HepG2 (cell line): ENCODE data around the gene MRPS31. TPM values are rescaled to one million over a fixed set of nuclear protein-coding genes. Genes with fewer than 3 reads are reported as not detected.

Source experiments
- ATAC-seq: fragments of 200-7000 bp; cut with Tn5 transposase; 3 replicates; pipeline ENCODE4 v1.9.1; 2020; ENCODE audit warnings: mild to moderate bottlenecking, moderate library complexity
- BruUV-seq: library from RNA; stranded (reverse); fragments of 400-500 nt; replicated peaks from 2 replicates; lab custom pipeline; 2021; lab: Mats Ljungman, UMichigan
- CTCF ChIA-PET: fragments of 300-600 bp; formaldehyde crosslinking; extraction: SDS; loops from one replicate; lab custom pipeline; 2021; ENCODE audit warnings: low total read pairs, inconsistent platforms, low intra/inter-chr PET ratio; lab: Yijun Ruan, JAX
- POLR2A ChIA-PET: fragments of 350-600 bp; sonication (Branson Sonifier 250); formaldehyde crosslinking; loops from one replicate; lab custom pipeline; 2020; ENCODE audit warnings: antibody characterized with exemption, inconsistent platforms; lab: Yijun Ruan, JAX
- DNase-seq: peaks from one replicate; pipeline ENCODE4 v3.0.0-alpha.2; 2015; ENCODE audit warnings: low spot score
- FAIRE-seq: peaks from 3 replicates; lab custom pipeline; 2011; peaks lifted over from hg19 to GRCh38; lab: Jason Lieb, UNC
- H2AFZ ChIP-seq: one replicate; pipeline ENCODE4 v1.6.1; 2011; ENCODE audit warnings: low read length, inconsistent platforms
- H3K27ac ChIP-seq: fragments of 300-600 bp; 3 replicates; pipeline ENCODE4 v1.8.0; 2011; ENCODE audit warnings: mixed run types, mild to moderate bottlenecking, mixed read lengths, low read length, inconsistent platforms; ENCODE audit not compliant: insufficient read depth; ENCODE audit errors: extremely low read length
- H3K27me3 ChIP-seq, 2 experiments: fragments of 200-600 bp in 1 of 2; 2 replicates in 1 of 2; 3 replicates in 1 of 2; pipeline versions ENCODE4 v1.6.0 to v1.8.0; 2011; ENCODE audit warnings: low read length in 2 of 2, mild to moderate bottlenecking in 2 of 2, moderate library complexity in 2 of 2, inconsistent platforms in 1 of 2; ENCODE audit not compliant: insufficient read depth in 2 of 2, control insufficient read depth in 1 of 2
- H3K36me3 ChIP-seq, 2 experiments: fragments of 200-600 bp in 1 of 2; replicated peaks in 1 of 2; 2 replicates in 1 of 2; 3 replicates in 1 of 2; pipeline versions ENCODE4 v1.5.1 to v1.8.0; 2011; ENCODE audit warnings: low read length in 2 of 2, inconsistent platforms in 1 of 2; ENCODE audit not compliant: insufficient read depth in 2 of 2, control insufficient read depth in 1 of 2
- H3K4me1 ChIP-seq: 2 replicates; pipeline ENCODE4 v1.5.1; 2012; ENCODE audit warnings: low read length, inconsistent platforms; ENCODE audit not compliant: insufficient read depth
- H3K4me2 ChIP-seq: 2 replicates; pipeline ENCODE4 v1.6.0; 2011; ENCODE audit warnings: low read depth, low read length, inconsistent platforms
- H3K4me3 ChIP-seq, 3 experiments: fragments of 200-600 bp in 1 of 3; sonication (generic), shearing (Covaris generic) in 1 of 3; replicated peaks in 1 of 3; 2 replicates each; pipeline ENCODE4 v1.5.1; 2011 to 2016; ENCODE audit warnings: low read length in 3 of 3, inconsistent platforms in 2 of 3, low read depth in 2 of 3, mild to moderate bottlenecking in 2 of 3, control low read depth in 1 of 3, mixed read lengths in 1 of 3; ENCODE audit not compliant: insufficient read depth in 1 of 3
- H3K79me2 ChIP-seq: one replicate; pipeline ENCODE4 v1.6.1; 2011; ENCODE audit warnings: low read length, inconsistent platforms; ENCODE audit not compliant: insufficient read depth
- H3K9ac ChIP-seq: 2 replicates; pipeline ENCODE4 v1.6.0; 2011; ENCODE audit warnings: mild to moderate bottlenecking, low read depth, low read length, inconsistent platforms; ENCODE audit not compliant: insufficient read depth
- H3K9me3 ChIP-seq: 2 replicates; pipeline ENCODE4 v1.5.1; 2012; ENCODE audit warnings: mild to moderate bottlenecking, low read length
- H4K20me1 ChIP-seq: 2 replicates; pipeline ENCODE4 v1.6.0; 2011; ENCODE audit warnings: inconsistent platforms, mild to moderate bottlenecking, low read length, moderate library complexity; ENCODE audit not compliant: insufficient read depth
- AGO1 ChIP-seq: fragments of 200-400 bp; formaldehyde crosslinking; IDR thresholded peaks from 2 replicates; pipeline ENCODE4 v1.6.1; 2017; ENCODE audit warnings: mild to moderate bottlenecking, low read depth, low read length, moderate library complexity; ENCODE audit not compliant: poor library complexity, severe bottlenecking
- ARNTL ChIP-seq: sonication (generic); formaldehyde crosslinking; IDR thresholded peaks from 2 replicates; pipeline ENCODE4 v1.4.0; 2020; ENCODE audit warnings: mild to moderate bottlenecking, missing genetic modification reagents
- CREM ChIP-seq, 2 experiments: sonication (generic) in 1 of 2; formaldehyde crosslinking in 1 of 2; IDR thresholded peaks; 2 replicates each; pipeline versions ENCODE4 v1.4.0 to v1.6.1; 2016 to 2020; ENCODE audit warnings: antibody characterized with exemption in 1 of 2, mild to moderate bottlenecking in 1 of 2, missing genetic modification reagents in 1 of 2
- GLI4 ChIP-seq: sonication (generic); formaldehyde crosslinking; IDR thresholded peaks from 2 replicates; pipeline ENCODE4 v1.5.1; 2020; ENCODE audit warnings: missing genetic modification reagents, mild to moderate bottlenecking, moderate library complexity, borderline replicate concordance
- HNRNPH1 ChIP-seq: fragments of 200-400 bp; formaldehyde crosslinking; optimal IDR thresholded peaks from 2 replicates; pipeline ENCODE3; 2017; ENCODE audit warnings: mild to moderate bottlenecking, low read depth, low read length
- MAFF ChIP-seq: IDR thresholded peaks from 2 replicates; pipeline ENCODE4 v1.6.1; 2011; ENCODE audit warnings: low read depth, low read length, improper control_type of control experiment
- PCBP2 ChIP-seq: fragments of 200-400 bp; formaldehyde crosslinking; optimal IDR thresholded peaks from 2 replicates; pipeline ENCODE3; 2018; ENCODE audit warnings: low read length, low read depth; ENCODE audit not compliant: poor library complexity, severe bottlenecking
- SP140L ChIP-seq: sonication (generic); formaldehyde crosslinking; IDR thresholded peaks from 2 replicates; pipeline ENCODE4 v1.4.0; 2020; ENCODE audit warnings: missing genetic modification reagents, borderline replicate concordance
- ZMYM4 ChIP-seq: sonication (generic); formaldehyde crosslinking; IDR thresholded peaks from 2 replicates; pipeline ENCODE4 v1.8.1; 2023; ENCODE audit warnings: mild to moderate bottlenecking, missing genetic modification reagents
- ZNF263 ChIP-seq: sonication (generic); formaldehyde crosslinking; IDR thresholded peaks from 2 replicates; pipeline ENCODE4 v1.4.0; 2020; ENCODE audit warnings: missing genetic modification reagents
- WGBS: methylation state at CpG from one replicate; pipeline ENCODE4 v1.1.6; 2017; ENCODE audit warnings: low lambda C conversion rate; 5-methylcytosine and 5-hydroxymethylcytosine counted together
- in situ Hi-C: cut with HindIII; loops from 2 replicates; pipeline ENCODE4 v1.10.0; 2017; ENCODE audit warnings: low pct_unique_long_range_greater_than_20kb; ENCODE audit not compliant: extremely low pct_ligation_motif_present
- intact Hi-C: fragments of 100-400 bp; cut with micrococcal nuclease; formaldehyde crosslinking; loops from one replicate; pipeline ENCODE4 v1.10.0; 2022; ENCODE audit not compliant: unreplicated experiment
- polyA plus RNA-seq, 8 experiments: library from polyadenylated mRNA; depleted of rRNA in 3 of 8; stranded (reverse) in 7 of 8; unstranded in 1 of 8; fragments of >200 nt; fragmentation: Illumina TruSeq in 4 of 8; extraction: Trizol in 4 of 8; gene quantifications; 2 replicates each; pipeline versions ENCODE4 v1.2.1 to v1.2.3, GENCODE V29; 2011 to 2016; ENCODE audit warnings: low read depth in 4 of 8, missing spikeins in 1 of 8, mixed read lengths in 1 of 8; ENCODE audit not compliant: insufficient read depth in 1 of 8
- total RNA-seq, 5 experiments: library from RNA; depleted of rRNA; stranded (reverse); fragments of >200 nt; fragmentation: Illumina TruSeq; extraction: Trizol; gene quantifications; 2 replicates each; pipeline ENCODE4 v1.2.3, GENCODE V29; 2016; ENCODE audit warnings: low read depth in 1 of 5
- TF ChIP-seq, protein P1 (sequence below): sonication (generic); formaldehyde crosslinking; IDR thresholded peaks from 2 replicates; pipeline ENCODE4 v1.4.0; 2020; ENCODE audit warnings: missing genetic modification reagents
- TF ChIP-seq, protein P2 (sequence below): sonication (generic); formaldehyde crosslinking; IDR thresholded peaks from 2 replicates; pipeline ENCODE4 v1.8.1; 2023; ENCODE audit warnings: missing genetic modification reagents, mild to moderate bottlenecking, borderline replicate concordance
- TF ChIP-seq, protein P3 (sequence below): sonication (generic); formaldehyde crosslinking; IDR thresholded peaks from 2 replicates; pipeline ENCODE4 v1.5.0; 2020; ENCODE audit warnings: mild to moderate bottlenecking, missing genetic modification reagents, borderline replicate concordance

Gene MRPS31
- total and polyA plus RNA-seq, 2 of the 13 experiments (the other 11 are each of a cell fraction or from before 2014, with no cell fraction given), result 23.7 to 34.1 TPM

DNA sequence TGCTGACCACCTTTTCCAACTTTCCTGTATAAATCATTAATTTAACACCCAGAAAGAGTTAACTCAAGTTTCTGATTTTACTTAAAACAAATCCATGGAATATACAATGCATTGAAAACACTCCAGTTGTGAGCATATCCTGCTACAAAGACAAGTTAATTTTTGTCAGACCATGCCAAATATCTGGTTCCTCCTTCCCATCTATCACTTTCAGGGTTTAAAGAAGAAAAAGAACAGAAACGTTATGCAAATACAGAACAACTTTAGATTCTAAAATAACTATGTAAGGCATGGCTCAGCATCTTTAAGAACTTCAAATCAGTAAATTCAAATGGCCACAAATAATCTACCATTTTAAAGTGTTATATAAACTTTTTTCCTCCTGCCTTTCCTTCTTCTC, 14.9 kb downstream of the MRPS31 start (continued):
- TF ChIP-seq, protein P1, sequence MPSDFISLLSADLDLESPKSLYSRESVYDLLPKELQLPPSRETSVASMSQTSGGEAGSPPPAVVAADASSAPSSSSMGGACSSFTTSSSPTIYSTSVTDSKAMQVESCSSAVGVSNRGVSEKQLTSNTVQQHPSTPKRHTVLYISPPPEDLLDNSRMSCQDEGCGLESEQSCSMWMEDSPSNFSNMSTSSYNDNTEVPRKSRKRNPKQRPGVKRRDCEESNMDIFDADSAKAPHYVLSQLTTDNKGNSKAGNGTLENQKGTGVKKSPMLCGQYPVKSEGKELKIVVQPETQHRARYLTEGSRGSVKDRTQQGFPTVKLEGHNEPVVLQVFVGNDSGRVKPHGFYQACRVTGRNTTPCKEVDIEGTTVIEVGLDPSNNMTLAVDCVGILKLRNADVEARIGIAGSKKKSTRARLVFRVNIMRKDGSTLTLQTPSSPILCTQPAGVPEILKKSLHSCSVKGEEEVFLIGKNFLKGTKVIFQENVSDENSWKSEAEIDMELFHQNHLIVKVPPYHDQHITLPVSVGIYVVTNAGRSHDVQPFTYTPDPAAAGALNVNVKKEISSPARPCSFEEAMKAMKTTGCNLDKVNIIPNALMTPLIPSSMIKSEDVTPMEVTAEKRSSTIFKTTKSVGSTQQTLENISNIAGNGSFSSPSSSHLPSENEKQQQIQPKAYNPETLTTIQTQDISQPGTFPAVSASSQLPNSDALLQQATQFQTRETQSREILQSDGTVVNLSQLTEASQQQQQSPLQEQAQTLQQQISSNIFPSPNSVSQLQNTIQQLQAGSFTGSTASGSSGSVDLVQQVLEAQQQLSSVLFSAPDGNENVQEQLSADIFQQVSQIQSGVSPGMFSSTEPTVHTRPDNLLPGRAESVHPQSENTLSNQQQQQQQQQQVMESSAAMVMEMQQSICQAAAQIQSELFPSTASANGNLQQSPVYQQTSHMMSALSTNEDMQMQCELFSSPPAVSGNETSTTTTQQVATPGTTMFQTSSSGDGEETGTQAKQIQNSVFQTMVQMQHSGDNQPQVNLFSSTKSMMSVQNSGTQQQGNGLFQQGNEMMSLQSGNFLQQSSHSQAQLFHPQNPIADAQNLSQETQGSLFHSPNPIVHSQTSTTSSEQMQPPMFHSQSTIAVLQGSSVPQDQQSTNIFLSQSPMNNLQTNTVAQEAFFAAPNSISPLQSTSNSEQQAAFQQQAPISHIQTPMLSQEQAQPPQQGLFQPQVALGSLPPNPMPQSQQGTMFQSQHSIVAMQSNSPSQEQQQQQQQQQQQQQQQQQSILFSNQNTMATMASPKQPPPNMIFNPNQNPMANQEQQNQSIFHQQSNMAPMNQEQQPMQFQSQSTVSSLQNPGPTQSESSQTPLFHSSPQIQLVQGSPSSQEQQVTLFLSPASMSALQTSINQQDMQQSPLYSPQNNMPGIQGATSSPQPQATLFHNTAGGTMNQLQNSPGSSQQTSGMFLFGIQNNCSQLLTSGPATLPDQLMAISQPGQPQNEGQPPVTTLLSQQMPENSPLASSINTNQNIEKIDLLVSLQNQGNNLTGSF (CRISPR knock-in tag), result no peak
- no peak for TF ChIP-seq HNRNPH1
- TF ChIP-seq MAFF, result no peak
- no peak for TF ChIP-seq PCBP2
- no peak for TF ChIP-seq SP140L

DNA sequence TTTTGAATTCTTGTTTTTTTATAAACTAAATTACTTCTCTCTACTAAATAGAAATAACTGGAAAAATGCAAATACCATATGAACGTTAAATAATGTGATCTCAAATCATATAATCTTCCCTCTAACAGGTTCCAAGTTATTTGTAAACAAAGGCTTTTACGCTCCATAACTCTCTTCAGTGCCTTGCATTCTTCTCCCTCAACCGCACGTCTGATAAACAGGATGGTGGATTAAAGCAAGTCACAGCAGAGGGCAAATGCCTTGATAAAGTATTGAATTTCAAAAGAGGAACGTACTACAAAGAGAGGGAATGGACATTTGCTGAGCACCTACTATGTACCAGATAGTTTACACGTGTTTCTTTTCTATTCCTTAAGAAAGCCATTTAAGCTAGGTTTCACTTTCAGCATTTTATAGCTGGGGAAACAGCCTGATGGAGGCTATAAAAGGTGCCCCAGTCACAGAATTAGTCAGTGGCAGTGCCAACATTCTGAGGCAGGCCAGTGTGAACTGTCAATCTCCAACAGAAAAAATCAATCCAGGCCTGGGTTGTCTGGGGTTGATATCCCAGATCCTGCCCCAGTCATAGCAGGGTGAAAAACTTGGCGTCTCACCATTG, 15.8 kb downstream of the MRPS31 start:
- intact Hi-C loops, result no loop called here
- FAIRE-seq (no peak), DNase-seq (no peak), ATAC-seq (no peak)
- POLR2A ChIA-PET, result no interaction called here
- H2AFZ ChIP-seq, result no peak overlapping the region
- 98% methylated on average over 7 of the region's 7 CpGs for WGBS
- CTCF ChIA-PET, result no interaction called here
- H3K79me2 ChIP-seq, result no peaks in the 10 kb centered on the region
- no peak overlapping the region for H3K4me2 ChIP-seq
- no peak overlapping the region for H3K9ac ChIP-seq
- no peaks in the 10 kb centered on the region for H3K4me1 ChIP-seq
- no peaks in the 10 kb centered on the region for H4K20me1 ChIP-seq
- no TSS peak for BruUV-seq
- no peak overlapping the region for H3K27ac ChIP-seq
- H3K9me3 ChIP-seq, result no peaks in the 10 kb centered on the region
- H3K36me3 ChIP-seq, result peaks cover 6 to 30% of the 10 kb centered on the region in 2 experiments
- H3K4me3 ChIP-seq, result no peak overlapping the region
- in situ Hi-C loops, result no loop called here
- H3K27me3 ChIP-seq, result no peaks in the 10 kb centered on the region
- TF ChIP-seq ZNF263 (CRISPR knock-in tag), result no peak
- TF ChIP-seq ZMYM4 (CRISPR knock-in tag), result no peak
- TF ChIP-seq GLI4 (CRISPR knock-in tag), result no peak
- TF ChIP-seq, protein P2, sequence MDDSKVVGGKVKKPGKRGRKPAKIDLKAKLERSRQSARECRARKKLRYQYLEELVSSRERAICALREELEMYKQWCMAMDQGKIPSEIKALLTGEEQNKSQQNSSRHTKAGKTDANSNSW (CRISPR knock-in tag), result no peak
- no peak for TF ChIP-seq AGO1
- TF ChIP-seq CREM (IDR thresholded peaks at IDR 0.05), result no peak
- TF ChIP-seq CREM (CRISPR knock-in tag; IDR thresholded peaks at IDR 0.05), result no peak
- TF ChIP-seq, protein P3, sequence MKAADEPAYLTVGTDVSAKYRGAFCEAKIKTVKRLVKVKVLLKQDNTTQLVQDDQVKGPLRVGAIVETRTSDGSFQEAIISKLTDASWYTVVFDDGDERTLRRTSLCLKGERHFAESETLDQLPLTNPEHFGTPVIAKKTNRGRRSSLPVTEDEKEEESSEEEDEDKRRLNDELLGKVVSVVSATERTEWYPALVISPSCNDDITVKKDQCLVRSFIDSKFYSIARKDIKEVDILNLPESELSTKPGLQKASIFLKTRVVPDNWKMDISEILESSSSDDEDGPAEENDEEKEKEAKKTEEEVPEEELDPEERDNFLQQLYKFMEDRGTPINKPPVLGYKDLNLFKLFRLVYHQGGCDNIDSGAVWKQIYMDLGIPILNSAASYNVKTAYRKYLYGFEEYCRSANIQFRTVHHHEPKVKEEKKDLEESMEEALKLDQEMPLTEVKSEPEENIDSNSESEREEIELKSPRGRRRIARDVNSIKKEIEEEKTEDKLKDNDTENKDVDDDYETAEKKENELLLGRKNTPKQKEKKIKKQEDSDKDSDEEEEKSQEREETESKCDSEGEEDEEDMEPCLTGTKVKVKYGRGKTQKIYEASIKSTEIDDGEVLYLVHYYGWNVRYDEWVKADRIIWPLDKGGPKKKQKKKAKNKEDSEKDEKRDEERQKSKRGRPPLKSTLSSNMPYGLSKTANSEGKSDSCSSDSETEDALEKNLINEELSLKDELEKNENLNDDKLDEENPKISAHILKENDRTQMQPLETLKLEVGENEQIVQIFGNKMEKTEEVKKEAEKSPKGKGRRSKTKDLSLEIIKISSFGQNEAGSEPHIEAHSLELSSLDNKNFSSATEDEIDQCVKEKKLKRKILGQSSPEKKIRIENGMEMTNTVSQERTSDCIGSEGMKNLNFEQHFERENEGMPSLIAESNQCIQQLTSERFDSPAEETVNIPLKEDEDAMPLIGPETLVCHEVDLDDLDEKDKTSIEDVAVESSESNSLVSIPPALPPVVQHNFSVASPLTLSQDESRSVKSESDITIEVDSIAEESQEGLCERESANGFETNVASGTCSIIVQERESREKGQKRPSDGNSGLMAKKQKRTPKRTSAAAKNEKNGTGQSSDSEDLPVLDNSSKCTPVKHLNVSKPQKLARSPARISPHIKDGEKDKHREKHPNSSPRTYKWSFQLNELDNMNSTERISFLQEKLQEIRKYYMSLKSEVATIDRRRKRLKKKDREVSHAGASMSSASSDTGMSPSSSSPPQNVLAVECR, result no peak
- no peak for TF ChIP-seq ARNTL
